Measurements from ENCODE around the gene LGALS4.
"Not testable (repeated sequence)": the region's sequence is repeated elsewhere in the genome, so short reads cannot be mapped to it uniquely, and the experiment has no call there.

LGALS4 gene

DNA sequence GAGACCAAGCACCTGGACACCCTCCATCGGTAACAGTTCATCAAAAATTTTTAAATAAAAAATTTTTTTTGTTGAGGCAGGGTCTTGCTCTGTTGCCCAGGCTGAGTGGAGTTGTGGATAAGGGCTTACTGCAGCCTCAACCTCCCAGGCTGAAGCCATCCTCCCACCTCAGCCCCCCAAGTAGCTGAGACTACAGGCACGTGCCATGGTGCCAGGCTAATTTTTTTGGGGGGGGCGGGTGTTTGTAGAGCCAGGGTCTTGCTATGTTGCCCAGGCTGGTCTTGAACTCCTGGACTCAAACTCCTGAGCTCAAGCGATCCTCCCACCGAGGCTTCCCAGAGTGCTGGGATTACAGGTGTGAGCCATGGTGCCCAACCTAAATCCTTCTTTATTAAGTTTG is 19.1 kb downstream of the LGALS4 start:
- no peak for DNase-seq

DNA sequence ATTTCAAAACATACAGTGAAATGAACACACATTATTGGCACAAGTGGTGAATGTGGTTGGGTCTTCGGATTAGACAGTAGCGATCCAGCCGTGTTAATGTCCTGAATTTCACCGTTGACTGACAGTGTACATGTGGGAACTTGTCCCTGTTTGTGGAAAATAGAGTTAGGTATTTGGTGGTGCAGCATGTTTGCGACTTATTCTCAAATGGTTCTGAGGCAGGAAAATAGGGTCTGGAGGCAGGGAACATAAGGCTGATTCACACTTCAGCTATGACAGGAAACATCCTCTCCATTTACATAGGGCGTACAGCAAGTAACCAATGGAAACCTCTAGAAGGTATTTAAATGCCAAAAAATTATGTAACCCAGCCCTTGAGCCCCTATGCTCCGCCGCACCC is 19.6 kb downstream of the LGALS4 start:
- peak in 1 of 2 experiments; percentile 24 for DNase-seq

DNA sequence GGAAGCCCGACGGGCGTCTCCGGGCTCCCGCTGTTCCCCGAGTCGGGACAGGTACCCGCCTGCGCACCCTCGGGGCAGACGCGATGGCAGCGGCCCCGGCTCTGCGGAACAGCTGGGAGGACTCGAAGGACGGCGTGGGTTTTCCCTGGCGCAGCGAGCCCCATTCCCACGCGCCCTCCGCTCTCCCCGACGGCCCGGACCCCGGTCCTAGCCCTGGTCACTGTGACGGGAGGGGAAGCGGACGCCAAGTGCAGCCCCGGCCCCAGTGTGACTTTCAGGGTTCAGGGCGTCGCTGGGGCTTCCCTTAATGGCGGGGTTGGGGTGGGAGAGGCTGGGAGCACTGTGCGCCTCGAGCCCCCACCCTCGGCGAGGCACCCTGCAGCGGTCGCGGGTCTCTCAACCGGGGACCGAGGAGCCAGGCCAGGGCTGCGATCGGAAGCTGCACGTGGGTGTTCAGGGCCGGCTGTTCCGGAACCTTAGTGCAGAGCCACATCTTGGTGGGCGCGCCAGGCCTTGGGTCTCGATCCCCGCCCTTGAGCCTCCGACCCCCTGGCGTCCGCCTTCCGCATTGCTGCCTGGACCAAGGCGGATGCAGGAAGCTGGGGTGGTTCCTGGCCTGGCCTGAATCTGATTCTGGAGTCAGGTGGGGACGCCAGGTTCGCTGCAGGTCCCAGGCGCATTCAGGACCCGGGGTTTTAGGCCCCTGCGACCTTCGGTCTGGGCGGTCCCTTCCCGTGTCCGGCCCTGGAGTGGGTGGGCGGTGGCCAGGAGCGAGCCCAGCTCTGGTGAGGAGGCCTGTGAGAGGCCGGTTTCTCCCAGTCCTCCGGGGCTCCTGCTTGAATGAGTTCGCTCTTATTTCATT is 20.3 kb downstream of the LGALS4 start:
- DNase-seq: no peak

DNA sequence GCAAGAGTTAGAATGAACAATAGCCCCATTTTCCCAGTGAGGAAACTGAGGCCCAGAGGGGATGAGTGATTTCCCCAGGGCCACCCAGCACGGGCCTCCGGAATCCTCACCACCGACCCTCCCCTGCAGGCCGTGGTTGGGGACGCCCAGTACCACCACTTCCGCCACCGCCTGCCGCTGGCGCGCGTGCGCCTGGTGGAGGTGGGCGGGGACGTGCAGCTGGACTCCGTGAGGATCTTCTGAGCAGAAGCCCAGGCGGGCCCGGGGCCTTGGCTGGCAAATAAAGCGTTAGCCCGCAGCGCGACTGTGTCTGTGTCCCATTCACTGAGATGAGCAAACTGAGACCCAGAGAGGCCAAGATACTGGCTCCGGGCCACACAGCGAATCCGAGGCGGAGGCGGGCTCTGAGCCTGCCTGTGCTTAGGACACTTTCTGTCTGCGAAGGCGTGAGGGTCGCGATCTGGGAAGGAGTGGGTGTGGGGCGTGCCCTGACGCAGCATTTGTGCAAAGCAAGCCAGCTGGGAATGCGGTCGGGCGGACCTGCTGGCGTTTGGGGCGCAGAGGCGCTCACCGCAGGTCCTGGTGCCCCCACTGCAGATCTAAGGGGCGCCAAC is 21.2 kb downstream of the LGALS4 start:
- DNase-seq: not testable (repeated sequence)

DNA sequence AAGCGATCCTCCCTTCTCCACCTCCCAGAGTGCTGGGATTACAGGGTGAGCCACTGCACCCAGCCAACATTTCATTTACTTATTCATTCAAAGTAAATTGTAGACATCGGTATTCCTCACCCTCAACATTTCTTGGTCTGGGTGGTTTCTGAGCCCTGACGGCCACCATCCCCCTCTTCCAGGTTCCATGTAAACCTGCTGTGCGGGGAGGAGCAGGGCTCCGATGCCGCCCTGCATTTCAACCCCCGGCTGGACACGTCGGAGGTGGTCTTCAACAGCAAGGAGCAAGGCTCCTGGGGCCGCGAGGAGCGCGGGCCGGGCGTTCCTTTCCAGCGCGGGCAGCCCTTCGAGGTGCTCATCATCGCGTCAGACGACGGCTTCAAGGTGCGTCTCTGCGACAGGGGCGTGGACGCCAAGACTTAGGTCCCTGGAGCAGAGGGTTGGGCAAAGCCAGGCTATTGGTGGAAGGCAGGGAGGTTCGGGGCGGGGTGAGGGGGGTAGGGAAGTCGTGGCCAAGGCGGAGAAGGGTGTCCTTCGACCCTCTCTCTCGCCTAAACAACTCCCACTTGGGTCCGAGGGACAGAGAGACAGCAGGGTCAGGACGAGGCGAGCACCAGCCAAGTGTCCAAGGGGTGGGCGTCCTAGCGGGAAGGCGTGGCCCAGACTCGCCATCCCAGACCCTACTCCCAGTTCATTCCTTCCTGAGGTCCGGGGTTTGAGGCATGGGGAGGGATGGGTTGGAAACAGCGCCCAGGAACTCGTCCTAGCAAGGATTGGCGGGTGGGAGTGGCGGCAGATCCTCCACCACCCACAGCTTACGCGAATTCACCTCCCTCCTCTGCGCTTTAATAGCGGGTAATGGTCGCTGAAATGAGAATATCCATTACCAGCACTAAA is 22.0 kb downstream of the LGALS4 start:
- not testable (repeated sequence) for DNase-seq

DNA sequence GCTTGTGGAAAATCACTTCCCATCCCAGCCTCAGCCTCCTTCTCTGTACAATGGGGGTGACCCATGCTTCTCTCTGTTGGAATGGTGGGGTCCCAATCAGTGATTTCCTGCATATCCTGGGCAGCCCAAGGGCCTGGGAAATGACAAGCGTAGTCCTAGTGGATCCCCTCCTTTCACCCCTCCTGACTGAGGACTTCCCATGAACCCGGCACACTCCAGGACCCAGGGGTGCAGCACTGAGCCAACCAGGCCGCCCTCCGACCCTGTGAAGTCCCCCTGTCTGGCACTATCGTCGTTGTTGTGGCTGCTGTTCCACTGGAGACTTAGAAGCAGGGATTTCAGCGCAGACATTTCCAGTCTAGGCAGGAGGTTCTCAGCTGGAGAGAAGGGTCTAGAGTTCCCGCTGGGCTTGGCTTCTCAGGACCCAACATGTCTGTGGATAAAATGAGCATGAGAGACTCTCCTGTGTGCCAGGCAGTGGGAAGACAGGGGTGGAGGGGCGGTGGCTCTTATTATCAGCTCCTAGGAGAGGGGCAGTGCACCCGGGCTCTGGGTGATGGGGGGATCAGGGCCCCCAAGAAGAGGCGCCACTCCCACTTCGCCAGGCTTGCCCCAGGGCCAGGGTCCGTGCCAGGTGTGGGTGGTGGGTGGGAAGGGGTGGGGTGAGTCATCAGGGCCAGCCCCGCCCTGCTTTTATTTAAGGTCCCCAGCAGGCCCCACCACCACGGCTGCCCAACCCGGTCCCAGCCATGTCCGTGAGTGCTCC is 24.1 kb downstream of the LGALS4 start, which contains the start of gene LGALS7B:
Gene LGALS7B (plus strand): TSS at position 723 of the 766 bp plus-strand sequence. CDS start 27 bp downstream, at position 750.
- no peak for DNase-seq

DNA sequence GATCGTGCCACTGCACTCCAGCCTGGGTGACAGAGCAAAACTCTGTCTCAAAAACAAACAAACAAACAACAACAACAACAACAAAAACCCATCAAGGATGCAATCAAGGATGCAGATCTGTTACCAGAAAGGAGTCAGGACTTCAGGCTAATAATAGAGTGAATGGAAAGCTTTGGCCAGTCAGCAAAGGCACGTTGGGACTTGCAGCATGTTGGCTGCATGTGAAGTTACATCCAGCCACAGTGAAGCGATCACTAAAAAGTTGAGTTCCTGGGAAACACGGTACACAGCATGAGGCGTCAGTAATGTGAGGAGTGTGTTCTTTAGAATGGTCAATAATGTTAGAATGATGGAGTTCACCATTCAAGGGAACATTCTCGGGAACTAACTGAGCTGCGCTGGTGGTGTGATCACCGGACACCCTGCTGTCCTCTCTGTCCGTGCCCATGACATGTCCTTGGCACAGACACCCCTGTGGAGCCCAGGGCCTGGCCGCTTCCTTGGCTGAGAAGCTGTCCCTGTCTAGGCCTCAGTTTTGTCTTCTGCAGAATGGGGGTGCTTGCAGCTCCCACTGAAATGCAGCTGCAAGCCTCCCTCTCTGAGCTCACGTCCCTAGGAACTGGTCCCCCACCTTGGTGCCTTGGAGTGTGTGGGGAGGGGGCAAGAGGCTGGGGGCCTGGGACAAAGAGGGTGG is 26.0 kb downstream of the LGALS4 start:
- DNase-seq: no peak

DNA sequence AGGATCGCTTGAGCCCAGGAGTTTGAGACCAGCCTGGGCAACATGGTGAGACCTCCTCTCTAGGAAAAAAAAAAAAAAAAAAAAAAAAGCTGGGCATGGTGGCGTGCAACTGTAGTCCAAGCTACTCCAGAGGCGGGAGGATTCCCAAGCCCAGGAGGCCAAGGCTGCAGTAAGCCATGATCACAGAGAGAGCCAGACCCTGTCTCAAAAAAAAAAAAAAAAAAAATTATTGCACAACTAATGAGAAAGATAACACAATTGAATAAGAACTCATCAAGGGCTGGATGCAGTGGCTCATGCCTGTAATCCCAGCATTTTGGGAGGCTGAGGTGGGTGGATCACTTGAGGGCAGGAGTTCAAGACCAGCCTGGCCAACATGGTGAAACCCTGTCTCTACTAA is 26.7 kb downstream of the LGALS4 start:
- DNase-seq: not testable (repeated sequence)

DNA sequence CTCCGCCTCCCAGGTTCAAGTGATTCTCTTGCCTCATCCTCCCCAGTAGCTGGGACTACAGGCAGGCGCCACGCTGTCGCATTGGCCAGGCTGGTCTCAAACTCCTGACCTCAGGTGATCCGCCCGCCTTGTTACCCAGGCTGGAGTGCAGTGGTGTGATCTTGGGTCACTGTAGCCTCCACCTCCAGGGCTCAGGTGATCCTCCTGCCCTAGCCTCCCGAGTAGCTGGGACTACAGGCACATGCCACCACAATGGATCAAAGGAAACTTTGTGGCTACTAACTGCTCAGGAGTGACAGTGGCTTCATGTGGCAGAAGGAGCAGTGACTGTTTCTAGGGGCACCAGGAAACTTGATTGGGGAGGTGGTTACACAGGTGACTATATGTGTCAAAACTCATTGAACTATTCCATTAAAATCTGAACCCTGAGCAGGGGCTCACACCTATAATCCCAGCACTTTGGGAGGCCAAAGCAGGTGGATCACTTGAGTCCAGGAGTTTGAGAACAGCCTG is 27.5 kb downstream of the LGALS4 start:
- DNase-seq: no peak

DNA sequence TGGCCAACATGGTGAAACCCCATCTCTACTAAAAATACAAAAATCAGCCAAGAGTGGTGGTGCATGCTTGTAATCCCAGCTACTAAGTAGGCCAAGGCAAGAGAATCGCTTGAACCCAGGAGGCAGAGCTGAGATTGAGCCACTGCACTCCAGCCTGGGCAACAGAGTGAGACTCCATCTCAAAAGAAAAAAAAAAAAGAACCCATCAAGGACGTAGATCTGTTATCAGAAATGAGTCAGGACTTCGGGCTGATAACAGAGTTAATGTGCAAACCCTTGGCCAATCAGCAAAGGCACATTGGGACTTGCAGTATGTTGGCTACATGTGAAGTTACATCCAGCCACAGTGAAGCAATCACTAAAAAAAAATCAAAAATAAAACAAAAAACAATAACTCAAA is 28.5 kb downstream of the LGALS4 start:
- DNase-seq: no peak

DNA sequence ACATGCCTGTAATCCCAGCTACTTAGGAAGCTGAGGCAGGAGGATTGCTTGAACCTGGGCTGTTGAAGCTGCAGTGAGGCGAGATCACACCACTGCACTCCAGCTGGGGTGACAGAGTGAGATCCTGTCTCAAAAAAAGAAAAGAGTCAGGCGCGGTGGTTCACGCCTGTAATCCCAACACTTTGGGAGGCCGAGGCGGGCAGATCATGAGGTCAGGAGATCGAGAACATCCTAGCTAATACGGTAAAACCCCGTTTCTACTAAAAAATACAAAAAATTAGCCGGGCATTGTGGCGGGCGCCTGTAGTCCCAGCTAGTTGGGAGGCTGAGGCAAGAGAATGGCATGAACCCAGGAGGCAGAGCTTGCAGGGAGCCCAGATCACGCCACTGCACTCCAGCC is 30.5 kb downstream of the LGALS4 start:
- DNase-seq: not testable (repeated sequence)

DNA sequence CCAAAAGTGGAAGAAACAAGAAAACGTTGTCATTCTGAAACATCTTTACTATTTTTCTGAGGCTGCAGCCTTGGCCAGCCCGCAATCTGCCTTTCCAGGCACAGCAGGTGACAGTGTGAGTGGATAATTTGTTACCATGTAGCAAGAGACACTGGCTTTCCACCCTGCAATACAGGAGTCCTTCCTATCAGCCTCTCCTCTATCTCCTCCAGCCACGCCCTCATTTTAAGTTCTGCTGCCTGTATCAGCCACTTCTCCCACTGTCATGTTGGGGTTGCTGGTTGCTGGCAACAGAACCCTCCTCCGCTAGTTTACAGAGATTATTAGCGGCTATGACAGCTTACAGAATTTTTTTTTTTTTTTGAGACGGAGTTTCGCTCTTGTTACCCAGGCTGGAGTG is 31.7 kb downstream of the LGALS4 start:
- DNase-seq: no peak

DNA sequence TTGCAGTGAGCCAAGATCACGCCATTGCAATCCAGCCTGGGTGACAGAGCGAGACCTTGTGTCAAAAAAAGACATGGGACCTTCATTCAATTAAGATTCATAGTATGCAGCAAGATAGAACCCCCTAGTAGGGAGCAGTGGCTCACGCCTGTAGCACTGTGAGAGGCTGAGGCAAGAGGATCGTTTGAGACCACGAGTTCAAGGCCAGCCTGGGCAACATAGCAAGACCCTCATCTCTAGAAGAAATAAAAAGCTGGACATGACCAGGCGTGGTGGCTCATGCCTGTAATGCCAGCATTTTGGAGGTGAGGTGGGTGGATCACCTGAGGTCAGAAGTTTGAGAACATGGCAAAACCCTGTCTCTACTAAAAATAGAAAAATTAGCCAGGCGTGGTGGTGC is 32.3 kb downstream of the LGALS4 start:
- no peak for DNase-seq

DNA sequence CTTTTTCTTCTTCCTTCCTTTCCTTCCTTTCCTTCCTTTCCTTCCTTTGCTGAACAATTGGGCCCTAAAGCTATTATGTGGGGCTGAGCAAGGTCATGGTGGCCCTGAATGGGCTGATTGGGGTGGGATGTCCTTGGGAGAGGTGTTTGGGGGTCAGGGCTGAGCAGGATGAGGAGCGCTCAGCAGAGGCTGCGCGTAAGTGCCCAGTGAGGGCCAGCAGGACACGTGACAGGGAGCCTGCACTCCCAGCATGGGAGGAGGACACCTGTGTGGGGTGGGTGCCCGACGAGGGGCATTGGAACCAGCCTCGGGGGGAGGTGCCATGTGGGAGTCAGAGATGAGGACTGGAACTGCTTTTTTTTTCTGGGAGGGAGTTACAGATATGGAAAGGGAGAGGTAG is 34.0 kb downstream of the LGALS4 start:
- DNase-seq: no peak

DNA sequence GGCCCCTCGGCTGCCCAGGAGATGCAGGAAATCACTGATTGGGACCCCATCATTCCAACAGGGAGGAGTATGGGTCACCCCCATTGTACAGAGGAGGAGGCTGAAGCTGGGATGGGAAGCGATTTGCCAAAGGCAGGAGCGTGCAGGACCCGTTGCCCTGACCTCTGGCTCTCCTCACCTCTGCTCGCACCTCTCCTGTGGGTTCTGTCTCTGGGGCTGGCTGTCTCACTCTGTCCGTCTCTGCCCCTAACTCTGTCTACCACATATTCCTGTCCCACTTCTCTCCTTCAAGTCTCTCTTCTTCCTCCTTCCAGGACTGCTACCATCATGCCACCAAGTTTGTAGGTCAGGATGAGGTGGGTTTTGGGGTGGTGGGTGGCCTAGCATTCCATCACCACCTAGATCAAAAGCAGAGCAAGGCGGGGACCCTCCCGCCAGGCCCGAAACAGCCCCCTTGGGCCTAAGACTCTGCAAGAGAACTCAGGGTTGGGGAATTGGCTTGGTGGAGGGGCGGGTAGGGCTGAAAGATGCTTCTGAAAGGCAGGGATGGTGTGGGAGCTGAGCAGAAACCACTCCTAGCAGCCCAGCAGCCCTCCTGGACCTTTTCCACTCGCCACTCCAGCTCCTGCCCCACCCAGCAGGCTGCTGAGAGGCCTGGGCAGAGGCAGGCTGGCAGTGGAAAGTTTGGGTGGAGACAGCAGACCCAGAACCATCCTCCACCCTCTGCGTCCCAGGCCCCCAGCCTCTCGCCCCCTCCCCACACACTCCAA is 38.4 kb downstream of the LGALS4 start:
- no peak for DNase-seq

DNA sequence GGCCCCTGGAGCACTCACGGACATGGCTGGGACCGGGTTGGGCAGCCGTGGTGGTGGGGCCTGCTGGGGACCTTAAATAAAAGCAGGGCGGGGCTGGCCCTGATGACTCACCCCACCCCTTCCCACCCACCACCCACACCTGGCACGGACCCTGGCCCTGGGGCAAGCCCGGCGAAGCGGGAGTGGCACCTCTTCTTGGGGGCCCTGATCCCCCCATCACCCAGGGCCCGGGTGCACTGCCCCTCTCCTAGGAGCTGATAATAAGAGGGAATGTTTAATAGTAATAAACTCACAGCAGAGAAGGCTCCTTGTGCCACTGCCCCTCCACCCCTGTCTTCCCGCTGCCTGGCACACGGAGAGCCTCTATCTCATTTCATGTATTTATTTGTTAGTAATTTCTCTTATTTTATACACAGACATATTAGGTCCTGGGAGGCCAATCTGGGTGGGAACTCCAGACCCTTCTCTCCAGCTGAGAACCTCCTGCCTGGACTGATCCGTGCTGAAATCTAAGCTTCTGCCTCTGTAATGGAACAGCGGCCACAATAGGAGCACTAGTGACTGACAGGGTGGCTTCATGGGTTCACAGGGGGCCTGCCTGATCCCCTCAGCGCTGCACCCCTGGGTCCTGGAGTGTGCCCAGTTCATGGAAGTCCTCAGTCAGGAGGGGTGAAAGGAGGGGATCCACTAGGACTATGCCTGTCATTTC is 39.1 kb downstream of the LGALS4 start, which contains the start of gene LGALS7:
Gene LGALS7 (minus strand): TSS at position 49 of the 709 bp plus-strand sequence. CDS start 25 bp downstream, at position 24.
- no peak for DNase-seq

DNA sequence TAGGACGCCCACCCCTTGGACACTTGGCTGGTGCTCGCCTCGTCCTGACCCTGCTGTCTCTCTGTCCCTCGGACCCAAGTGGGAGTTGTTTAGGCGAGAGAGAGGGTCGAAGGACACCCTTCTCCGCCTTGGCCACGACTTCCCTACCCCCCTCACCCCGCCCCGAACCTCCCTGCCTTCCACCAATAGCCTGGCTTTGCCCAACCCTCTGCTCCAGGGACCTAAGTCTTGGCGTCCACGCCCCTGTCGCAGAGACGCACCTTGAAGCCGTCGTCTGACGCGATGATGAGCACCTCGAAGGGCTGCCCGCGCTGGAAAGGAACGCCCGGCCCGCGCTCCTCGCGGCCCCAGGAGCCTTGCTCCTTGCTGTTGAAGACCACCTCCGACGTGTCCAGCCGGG is 41.2 kb downstream of the LGALS4 start:
- DNase-seq: not testable (repeated sequence)

DNA sequence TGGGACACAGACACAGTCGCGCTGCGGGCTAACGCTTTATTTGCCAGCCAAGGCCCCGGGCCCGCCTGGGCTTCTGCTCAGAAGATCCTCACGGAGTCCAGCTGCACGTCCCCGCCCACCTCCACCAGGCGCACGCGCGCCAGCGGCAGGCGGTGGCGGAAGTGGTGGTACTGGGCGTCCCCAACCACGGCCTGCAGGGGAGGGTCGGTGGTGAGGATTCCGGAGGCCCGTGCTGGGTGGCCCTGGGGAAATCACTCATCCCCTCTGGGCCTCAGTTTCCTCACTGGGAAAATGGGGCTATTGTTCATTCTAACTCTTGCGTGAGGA is 41.8 kb downstream of the LGALS4 start:
- not testable (repeated sequence) for DNase-seq

DNA sequence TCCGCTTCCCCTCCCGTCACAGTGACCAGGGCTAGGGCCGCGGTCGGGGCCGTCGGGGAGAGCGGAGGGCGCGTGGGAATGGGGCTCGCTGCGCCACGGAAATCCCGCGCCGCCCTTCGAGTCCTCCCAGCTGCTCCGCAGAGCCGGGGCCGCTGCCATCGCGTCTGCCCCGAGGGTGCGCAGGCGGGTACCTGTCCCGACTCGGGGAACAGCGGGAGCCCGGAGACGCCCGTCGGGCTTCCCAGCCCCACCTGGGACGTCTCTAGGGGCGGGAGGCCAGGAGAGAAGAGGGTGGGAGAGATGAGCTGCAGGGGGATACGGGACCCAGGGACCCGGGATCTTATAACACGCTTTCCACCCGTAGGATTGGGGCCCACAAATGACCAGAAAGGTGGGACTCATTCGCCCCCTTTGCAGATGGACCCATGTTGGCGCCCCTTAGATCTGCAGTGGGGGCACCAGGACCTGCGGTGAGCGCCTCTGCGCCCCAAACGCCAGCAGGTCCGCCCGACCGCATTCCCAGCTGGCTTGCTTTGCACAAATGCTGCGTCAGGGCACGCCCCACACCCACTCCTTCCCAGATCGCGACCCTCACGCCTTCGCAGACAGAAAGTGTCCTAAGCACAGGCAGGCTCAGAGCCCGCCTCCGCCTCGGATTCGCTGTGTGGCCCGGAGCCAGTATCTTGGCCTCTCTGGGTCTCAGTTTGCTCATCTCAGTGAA is 42.4 kb downstream of the LGALS4 start:
- not testable (repeated sequence) for DNase-seq
